ENCODE measurements around the gene PBOV1.

PBOV1 gene

GRCh38 chr6:138230221-138230620 lies 11.9 kb upstream of the PBOV1 start:
- no peak for DNase-seq
- Histone ChIP-seq H3K9me3 (ENCODE audit: control extremely low read depth in 1 of 5, control insufficient read depth in 4 of 5, insufficient read depth in 2 of 5, low read depth in 1 of 5, low read length in 4 of 5) (no peaks in the 10 kb centered on the region), H3K27me3 (replicated peaks in 2 of 5; ENCODE audit: control insufficient read depth in 4 of 5, insufficient read depth in 5 of 5, low read length in 4 of 5) (peaks cover 0 to 5% (median 0%) of the 10 kb centered on the region in 5 experiments), H3K27ac (ENCODE audit: insufficient read depth in 1 of 2, low read depth in 1 of 2, low read length in 2 of 2, poor library complexity in 1 of 2, severe bottlenecking in 2 of 2) (no peak overlapping the region), H3K4me1 (ENCODE audit: control extremely low read depth in 1 of 4, control insufficient read depth in 4 of 4, insufficient read depth in 4 of 4, low read length in 3 of 4) (no peaks in the 10 kb centered on the region), H3K36me3 (ENCODE audit: control insufficient read depth in 4 of 4, insufficient read depth in 4 of 4, low read length in 3 of 4) (no peaks in the 10 kb centered on the region), H3K4me3 (ENCODE audit: control insufficient read depth in 1 of 7, extremely low read depth in 1 of 7, insufficient read depth in 4 of 7, low read depth in 2 of 7, low read length in 6 of 7) (no peak overlapping the region)
- CTCF ChIA-PET = no interaction called here
- POLR2A ChIA-PET = no interaction called here

- Histone ChIP-seq H3K36me3 (ENCODE audit: control insufficient read depth in 4 of 4, insufficient read depth in 4 of 4, low read length in 3 of 4) (no peaks in the 10 kb centered on the region), H3K27me3 (replicated peaks in 2 of 5; ENCODE audit: control insufficient read depth in 4 of 5, insufficient read depth in 5 of 5, low read length in 4 of 5) (peaks cover 0 to 5% (median 0%) of the 10 kb centered on the region in 5 experiments), H3K27ac (ENCODE audit: insufficient read depth in 1 of 2, low read depth in 1 of 2, low read length in 2 of 2, poor library complexity in 1 of 2, severe bottlenecking in 2 of 2) (no peak overlapping the region), H3K4me1 (ENCODE audit: control extremely low read depth in 1 of 4, control insufficient read depth in 4 of 4, insufficient read depth in 4 of 4, low read length in 3 of 4) (no peaks in the 10 kb centered on the region), H3K4me3 (ENCODE audit: control insufficient read depth in 1 of 7, extremely low read depth in 1 of 7, insufficient read depth in 4 of 7, low read depth in 2 of 7, low read length in 6 of 7) (no peak overlapping the region), H3K9me3 (ENCODE audit: control extremely low read depth in 1 of 5, control insufficient read depth in 4 of 5, insufficient read depth in 2 of 5, low read depth in 1 of 5, low read length in 4 of 5) (no peaks in the 10 kb centered on the region)
- ChIA-PET POLR2A (no interaction called here), CTCF (no interaction called here)
- 99% methylated on average over 9 of the region's 11 CpGs for WGBS (ENCODE audit: insufficient coverage)
- DNase-seq = no peak
These were observed 11.4 kb upstream of the PBOV1 start for GRCh38 chr6:138229663-138230179.

GRCh38 chr6:138229072-138229471 lies 10.8 kb upstream of the PBOV1 start:
- CTCF ChIA-PET = no interaction called here
- WGBS (ENCODE audit: insufficient coverage) = 100% methylated on average over 3 of the region's 4 CpGs

GRCh38 chr6:138227316-138227781 lies 9.1 kb upstream of the PBOV1 start:
- Histone ChIP-seq H3K4me3 (ENCODE audit: control insufficient read depth in 1 of 7, extremely low read depth in 1 of 7, insufficient read depth in 4 of 7, low read depth in 2 of 7, low read length in 6 of 7) (no peak overlapping the region), H3K27ac (ENCODE audit: insufficient read depth in 1 of 2, low read depth in 1 of 2, low read length in 2 of 2, poor library complexity in 1 of 2, severe bottlenecking in 2 of 2) (no peak overlapping the region), H3K4me1 (ENCODE audit: control extremely low read depth in 1 of 4, control insufficient read depth in 4 of 4, insufficient read depth in 4 of 4, low read length in 3 of 4) (no peaks in the 10 kb centered on the region), H3K36me3 (ENCODE audit: control insufficient read depth in 4 of 4, insufficient read depth in 4 of 4, low read length in 3 of 4) (no peaks in the 10 kb centered on the region), H3K9me3 (ENCODE audit: control extremely low read depth in 1 of 5, control insufficient read depth in 4 of 5, insufficient read depth in 2 of 5, low read depth in 1 of 5, low read length in 4 of 5) (no peaks in the 10 kb centered on the region), H3K27me3 (replicated peaks in 2 of 5; ENCODE audit: control insufficient read depth in 4 of 5, insufficient read depth in 5 of 5, low read length in 4 of 5) (peaks cover 0 to 7% (median 0%) of the 10 kb centered on the region in 5 experiments)
- WGBS (ENCODE audit: insufficient coverage) = 100% methylated on average over 7 of the region's 8 CpGs
- CTCF ChIA-PET = interaction anchor here (1.2 kb wide), 1 partner anchor 8 kb away, joined by 3 read pairs; no protein-coding TSS in a partner anchor
- DNase-seq = no peak
- POLR2A ChIA-PET = no interaction called here

More at GRCh38 chr6:138229072-138229471, 10.8 kb upstream of the PBOV1 start:
- DNase-seq = no peak
- no peaks in the 10 kb centered on the region for H3K9me3 ChIP-seq (ENCODE audit: control extremely low read depth in 1 of 5, control insufficient read depth in 4 of 5, insufficient read depth in 2 of 5, low read depth in 1 of 5, low read length in 4 of 5)
- no peak overlapping the region for H3K27ac ChIP-seq (ENCODE audit: insufficient read depth in 1 of 2, low read depth in 1 of 2, low read length in 2 of 2, poor library complexity in 1 of 2, severe bottlenecking in 2 of 2)
- H3K27me3 ChIP-seq (replicated peaks in 2 of 5; ENCODE audit: control insufficient read depth in 4 of 5, insufficient read depth in 5 of 5, low read length in 4 of 5) = peaks cover 0 to 5% (median 0%) of the 10 kb centered on the region in 5 experiments
- no peaks in the 10 kb centered on the region for H3K36me3 ChIP-seq (ENCODE audit: control insufficient read depth in 4 of 4, insufficient read depth in 4 of 4, low read length in 3 of 4)
- H3K4me3 ChIP-seq (ENCODE audit: control insufficient read depth in 1 of 7, extremely low read depth in 1 of 7, insufficient read depth in 4 of 7, low read depth in 2 of 7, low read length in 6 of 7) = no peak overlapping the region
- H3K4me1 ChIP-seq (ENCODE audit: control extremely low read depth in 1 of 4, control insufficient read depth in 4 of 4, insufficient read depth in 4 of 4, low read length in 3 of 4) = no peaks in the 10 kb centered on the region
- POLR2A ChIA-PET = interaction anchor here (0.6 kb wide), 1 partner anchor 72 kb away, joined by 3 read pairs; no protein-coding TSS in a partner anchor

GRCh38 chr6:138226700-138227315 lies 8.5 kb upstream of the PBOV1 start:
- no peaks in the 10 kb centered on the region for H3K9me3 ChIP-seq (ENCODE audit: control extremely low read depth in 1 of 5, control insufficient read depth in 4 of 5, insufficient read depth in 2 of 5, low read depth in 1 of 5, low read length in 4 of 5)
- ChIA-PET CTCF (interaction anchor here (1.2 kb wide), 1 partner anchor 9 kb away, joined by 3 read pairs; no protein-coding TSS in a partner anchor), POLR2A (no interaction called here)
- no peaks in the 10 kb centered on the region for H3K4me1 ChIP-seq (ENCODE audit: control extremely low read depth in 1 of 4, control insufficient read depth in 4 of 4, insufficient read depth in 4 of 4, low read length in 3 of 4)
- H3K27ac ChIP-seq (ENCODE audit: insufficient read depth in 1 of 2, low read depth in 1 of 2, low read length in 2 of 2, poor library complexity in 1 of 2, severe bottlenecking in 2 of 2) = no peak overlapping the region
- peaks cover 0 to 7% (median 0%) of the 10 kb centered on the region in 5 experiments for H3K27me3 ChIP-seq (replicated peaks in 2 of 5; ENCODE audit: control insufficient read depth in 4 of 5, insufficient read depth in 5 of 5, low read length in 4 of 5)
- 96% methylated on average over 4 of the region's 4 CpGs for WGBS (ENCODE audit: insufficient coverage)
- no peak for DNase-seq
- H3K36me3 ChIP-seq (ENCODE audit: control insufficient read depth in 4 of 4, insufficient read depth in 4 of 4, low read length in 3 of 4) = no peaks in the 10 kb centered on the region
- no peak overlapping the region for H3K4me3 ChIP-seq (ENCODE audit: control insufficient read depth in 1 of 7, extremely low read depth in 1 of 7, insufficient read depth in 4 of 7, low read depth in 2 of 7, low read length in 6 of 7)

GRCh38 chr6:138225953-138226352 lies 7.7 kb upstream of the PBOV1 start:
- no peaks in the 10 kb centered on the region for H3K4me1 ChIP-seq (ENCODE audit: control extremely low read depth in 1 of 4, control insufficient read depth in 4 of 4, insufficient read depth in 4 of 4, low read length in 3 of 4)
- 100% methylated on average over 3 of the region's 4 CpGs for whole genome bisulfite sequencing (ENCODE audit: insufficient coverage)
- no peak overlapping the region for H3K4me3 ChIP-seq (ENCODE audit: control insufficient read depth in 1 of 7, extremely low read depth in 1 of 7, insufficient read depth in 4 of 7, low read depth in 2 of 7, low read length in 6 of 7)
- no peaks in the 10 kb centered on the region for H3K36me3 ChIP-seq (ENCODE audit: control insufficient read depth in 4 of 4, insufficient read depth in 4 of 4, low read length in 3 of 4)
- CTCF ChIA-PET = no interaction called here
- no peak overlapping the region for H3K27ac ChIP-seq (ENCODE audit: insufficient read depth in 1 of 2, low read depth in 1 of 2, low read length in 2 of 2, poor library complexity in 1 of 2, severe bottlenecking in 2 of 2)
- POLR2A ChIA-PET = no interaction called here
- no peaks in the 10 kb centered on the region for H3K9me3 ChIP-seq (ENCODE audit: control extremely low read depth in 1 of 5, control insufficient read depth in 4 of 5, insufficient read depth in 2 of 5, low read depth in 1 of 5, low read length in 4 of 5)
- no peak for DNase-seq
- H3K27me3 ChIP-seq (replicated peaks in 2 of 5; ENCODE audit: control insufficient read depth in 4 of 5, insufficient read depth in 5 of 5, low read length in 4 of 5) = peaks cover 0 to 7% (median 0%) of the 10 kb centered on the region in 5 experiments

- ChIA-PET CTCF (interaction anchor here (1.1 kb wide), 1 partner anchor 12 kb away, joined by 4 read pairs; no protein-coding TSS in a partner anchor), POLR2A (no interaction called here)
- Histone ChIP-seq H3K4me3 (ENCODE audit: control insufficient read depth in 1 of 7, extremely low read depth in 1 of 7, insufficient read depth in 4 of 7, low read depth in 2 of 7, low read length in 6 of 7) (no peak overlapping the region), H3K4me1 (ENCODE audit: control extremely low read depth in 1 of 4, control insufficient read depth in 4 of 4, insufficient read depth in 4 of 4, low read length in 3 of 4) (no peaks in the 10 kb centered on the region), H3K27ac (ENCODE audit: insufficient read depth in 1 of 2, low read depth in 1 of 2, low read length in 2 of 2, poor library complexity in 1 of 2, severe bottlenecking in 2 of 2) (no peak overlapping the region), H3K27me3 (replicated peaks in 2 of 5; ENCODE audit: control insufficient read depth in 4 of 5, insufficient read depth in 5 of 5, low read length in 4 of 5) (peaks cover 0 to 3% (median 0%) of the 10 kb centered on the region in 5 experiments), H3K9me3 (ENCODE audit: control extremely low read depth in 1 of 5, control insufficient read depth in 4 of 5, insufficient read depth in 2 of 5, low read depth in 1 of 5, low read length in 4 of 5) (no peaks in the 10 kb centered on the region), H3K36me3 (ENCODE audit: control insufficient read depth in 4 of 4, insufficient read depth in 4 of 4, low read length in 3 of 4) (no peaks in the 10 kb centered on the region)
- DNase-seq = no peak
- 80% methylated on average over 1 of the region's 4 CpGs for WGBS (ENCODE audit: insufficient coverage)
These were observed 4.7 kb upstream of the PBOV1 start for GRCh38 chr6:138222901-138223546.

Measured in common myeloid progenitor, CD34-positive (primary cell).